ENCODE results near the gene DNM3. TPM values are rescaled to one million over a fixed set of nuclear protein-coding genes. Genes with fewer than 3 reads are reported as not detected.

The DNM3 gene
- total and polyA plus RNA-seq, 2 experiments from 2014 or later, result 5.2 to 12.2 TPM

- Mint-ChIP-seq H3K27ac (no peak overlapping the region; the same call in 1 of the 2 replicates), H3K4me1 (no peaks in the 10 kb centered on the region; the same call in 2 of the 3 replicates), H3K4me3 (no peak overlapping the region), H3K27me3 (ENCODE audit: insufficient read depth, low read depth, poor library complexity) (no peaks in the 10 kb centered on the region), H3K9me3 (no peaks in the 10 kb centered on the region), H3K36me3 (ENCODE audit: low read depth) (no peaks in the 10 kb centered on the region)
- Histone ChIP-seq H3K4me2 (no peak overlapping the region), H3K79me2 (replicated peaks; ENCODE audit: insufficient read depth) (no peaks in the 10 kb centered on the region), H3F3A (replicated peaks; ENCODE audit: low read depth) (no peaks in the 10 kb centered on the region), H3K4me3 (no peak overlapping the region), H3K36me3 (ENCODE audit: insufficient read depth) (no peaks in the 10 kb centered on the region), H3K9me2 (ENCODE audit: insufficient read depth) (no peaks in the 10 kb centered on the region), H3K4me1 (ENCODE audit: insufficient read depth) (no peaks in the 10 kb centered on the region), H3K27ac (ENCODE audit: low read depth) (no peak overlapping the region), H4K20me1 (replicated peaks; ENCODE audit: insufficient read depth) (no peaks in the 10 kb centered on the region), H2AFZ (no peak overlapping the region), H3K27me3 (ENCODE audit: insufficient read depth) (no peaks in the 10 kb centered on the region)
- DNase-seq (ENCODE audit: low spot score) (no peak), ATAC-seq (no peak)
- TF ChIP-seq POLR2AphosphoS5 (IDR thresholded peaks at IDR 0.05; ENCODE audit: low read depth), result no peak
- TF ChIP-seq, protein P1, sequence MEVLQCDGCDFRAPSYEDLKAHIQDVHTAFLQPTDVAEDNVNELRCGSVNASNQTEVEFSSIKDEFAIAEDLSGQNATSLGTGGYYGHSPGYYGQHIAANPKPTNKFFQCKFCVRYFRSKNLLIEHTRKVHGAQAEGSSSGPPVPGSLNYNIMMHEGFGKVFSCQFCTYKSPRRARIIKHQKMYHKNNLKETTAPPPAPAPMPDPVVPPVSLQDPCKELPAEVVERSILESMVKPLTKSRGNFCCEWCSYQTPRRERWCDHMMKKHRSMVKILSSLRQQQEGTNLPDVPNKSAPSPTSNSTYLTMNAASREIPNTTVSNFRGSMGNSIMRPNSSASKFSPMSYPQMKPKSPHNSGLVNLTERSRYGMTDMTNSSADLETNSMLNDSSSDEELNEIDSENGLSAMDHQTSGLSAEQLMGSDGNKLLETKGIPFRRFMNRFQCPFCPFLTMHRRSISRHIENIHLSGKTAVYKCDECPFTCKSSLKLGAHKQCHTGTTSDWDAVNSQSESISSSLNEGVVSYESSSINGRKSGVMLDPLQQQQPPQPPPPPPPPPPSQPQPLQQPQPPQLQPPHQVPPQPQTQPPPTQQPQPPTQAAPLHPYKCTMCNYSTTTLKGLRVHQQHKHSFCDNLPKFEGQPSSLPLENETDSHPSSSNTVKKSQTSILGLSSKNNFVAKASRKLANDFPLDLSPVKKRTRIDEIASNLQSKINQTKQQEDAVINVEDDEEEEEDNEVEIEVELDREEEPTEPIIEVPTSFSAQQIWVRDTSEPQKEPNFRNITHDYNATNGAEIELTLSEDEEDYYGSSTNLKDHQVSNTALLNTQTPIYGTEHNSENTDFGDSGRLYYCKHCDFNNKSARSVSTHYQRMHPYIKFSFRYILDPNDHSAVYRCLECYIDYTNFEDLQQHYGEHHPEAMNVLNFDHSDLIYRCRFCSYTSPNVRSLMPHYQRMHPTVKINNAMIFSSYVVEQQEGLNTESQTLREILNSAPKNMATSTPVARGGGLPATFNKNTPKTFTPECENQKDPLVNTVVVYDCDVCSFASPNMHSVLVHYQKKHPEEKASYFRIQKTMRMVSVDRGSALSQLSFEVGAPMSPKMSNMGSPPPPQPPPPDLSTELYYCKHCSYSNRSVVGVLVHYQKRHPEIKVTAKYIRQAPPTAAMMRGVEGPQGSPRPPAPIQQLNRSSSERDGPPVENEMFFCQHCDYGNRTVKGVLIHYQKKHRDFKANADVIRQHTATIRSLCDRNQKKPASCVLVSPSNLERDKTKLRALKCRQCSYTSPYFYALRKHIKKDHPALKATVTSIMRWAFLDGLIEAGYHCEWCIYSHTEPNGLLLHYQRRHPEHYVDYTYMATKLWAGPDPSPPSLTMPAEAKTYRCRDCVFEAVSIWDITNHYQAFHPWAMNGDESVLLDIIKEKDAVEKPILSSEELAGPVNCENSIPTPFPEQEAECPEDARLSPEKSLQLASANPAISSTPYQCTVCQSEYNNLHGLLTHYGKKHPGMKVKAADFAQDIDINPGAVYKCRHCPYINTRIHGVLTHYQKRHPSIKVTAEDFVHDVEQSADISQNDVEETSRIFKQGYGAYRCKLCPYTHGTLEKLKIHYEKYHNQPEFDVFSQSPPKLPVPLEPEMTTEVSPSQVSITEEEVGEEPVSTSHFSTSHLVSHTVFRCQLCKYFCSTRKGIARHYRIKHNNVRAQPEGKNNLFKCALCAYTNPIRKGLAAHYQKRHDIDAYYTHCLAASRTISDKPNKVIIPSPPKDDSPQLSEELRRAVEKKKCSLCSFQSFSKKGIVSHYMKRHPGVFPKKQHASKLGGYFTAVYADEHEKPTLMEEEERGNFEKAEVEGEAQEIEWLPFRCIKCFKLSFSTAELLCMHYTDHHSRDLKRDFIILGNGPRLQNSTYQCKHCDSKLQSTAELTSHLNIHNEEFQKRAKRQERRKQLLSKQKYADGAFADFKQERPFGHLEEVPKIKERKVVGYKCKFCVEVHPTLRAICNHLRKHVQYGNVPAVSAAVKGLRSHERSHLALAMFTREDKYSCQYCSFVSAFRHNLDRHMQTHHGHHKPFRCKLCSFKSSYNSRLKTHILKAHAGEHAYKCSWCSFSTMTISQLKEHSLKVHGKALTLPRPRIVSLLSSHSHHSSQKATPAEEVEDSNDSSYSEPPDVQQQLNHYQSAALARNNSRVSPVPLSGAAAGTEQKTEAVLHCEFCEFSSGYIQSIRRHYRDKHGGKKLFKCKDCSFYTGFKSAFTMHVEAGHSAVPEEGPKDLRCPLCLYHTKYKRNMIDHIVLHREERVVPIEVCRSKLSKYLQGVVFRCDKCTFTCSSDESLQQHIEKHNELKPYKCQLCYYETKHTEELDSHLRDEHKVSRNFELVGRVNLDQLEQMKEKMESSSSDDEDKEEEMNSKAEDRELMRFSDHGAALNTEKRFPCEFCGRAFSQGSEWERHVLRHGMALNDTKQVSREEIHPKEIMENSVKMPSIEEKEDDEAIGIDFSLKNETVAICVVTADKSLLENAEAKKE (CRISPR knock-in tag; IDR thresholded peaks at IDR 0.05), result no peak
These were observed 379.1 kb downstream of the DNM3 start for GRCh38 chr1:172220376-172220775.

- Histone ChIP-seq H3K27me3 (ENCODE audit: insufficient read depth) (no peaks in the 10 kb centered on the region), H3K9me2 (ENCODE audit: insufficient read depth) (no peaks in the 10 kb centered on the region), H3K4me3 (no peak overlapping the region), H3K36me3 (ENCODE audit: insufficient read depth) (no peaks in the 10 kb centered on the region), H2AFZ (no peak overlapping the region), H3K4me2 (no peak overlapping the region), H3K79me2 (replicated peaks; ENCODE audit: insufficient read depth) (no peaks in the 10 kb centered on the region), H4K20me1 (replicated peaks; ENCODE audit: insufficient read depth) (no peaks in the 10 kb centered on the region), H3K4me1 (ENCODE audit: insufficient read depth) (no peaks in the 10 kb centered on the region), H3K27ac (ENCODE audit: low read depth) (no peak overlapping the region), H3F3A (replicated peaks; ENCODE audit: low read depth) (no peaks in the 10 kb centered on the region)
- Mint-ChIP-seq H3K4me1 (no peaks in the 10 kb centered on the region; the same call in 2 of the 3 replicates), H3K36me3 (ENCODE audit: low read depth) (no peaks in the 10 kb centered on the region), H3K27ac (no peak overlapping the region), H3K4me3 (no peak overlapping the region), H3K9me3 (no peaks in the 10 kb centered on the region), H3K27me3 (ENCODE audit: insufficient read depth, low read depth, poor library complexity) (no peaks in the 10 kb centered on the region)
- ATAC-seq (no peak), DNase-seq (ENCODE audit: low spot score) (no peak)
- no peak for TF ChIP-seq ETS1 (IDR thresholded peaks at IDR 0.05)
- TF ChIP-seq, protein P1 (CRISPR knock-in tag; IDR thresholded peaks at IDR 0.05), result no peak
- no peak for TF ChIP-seq ZNF114 (CRISPR knock-in tag; IDR thresholded peaks at IDR 0.05)
- no peak for TF ChIP-seq EZH2 (IDR thresholded peaks at IDR 0.05; ENCODE audit: low read depth, unreplicated experiment)
These were observed 380.1 kb downstream of the DNM3 start for GRCh38 chr1:172221436-172221835.
